ENCODE data around the gene HAUS7.

The HAUS7 gene

GRCh38 chrX:153470411-153471363 lies at the start of gene HAUS7:
TSS of gene HAUS7 (minus strand) at chrX:153470576. CDS start at chrX:153470557, 19 bp downstream.
- no peak for FAIRE-seq

GRCh38 chrX:153519569-153520286 lies 49.4 kb upstream of the HAUS7 start:
- no peak for FAIRE-seq

DNA sequence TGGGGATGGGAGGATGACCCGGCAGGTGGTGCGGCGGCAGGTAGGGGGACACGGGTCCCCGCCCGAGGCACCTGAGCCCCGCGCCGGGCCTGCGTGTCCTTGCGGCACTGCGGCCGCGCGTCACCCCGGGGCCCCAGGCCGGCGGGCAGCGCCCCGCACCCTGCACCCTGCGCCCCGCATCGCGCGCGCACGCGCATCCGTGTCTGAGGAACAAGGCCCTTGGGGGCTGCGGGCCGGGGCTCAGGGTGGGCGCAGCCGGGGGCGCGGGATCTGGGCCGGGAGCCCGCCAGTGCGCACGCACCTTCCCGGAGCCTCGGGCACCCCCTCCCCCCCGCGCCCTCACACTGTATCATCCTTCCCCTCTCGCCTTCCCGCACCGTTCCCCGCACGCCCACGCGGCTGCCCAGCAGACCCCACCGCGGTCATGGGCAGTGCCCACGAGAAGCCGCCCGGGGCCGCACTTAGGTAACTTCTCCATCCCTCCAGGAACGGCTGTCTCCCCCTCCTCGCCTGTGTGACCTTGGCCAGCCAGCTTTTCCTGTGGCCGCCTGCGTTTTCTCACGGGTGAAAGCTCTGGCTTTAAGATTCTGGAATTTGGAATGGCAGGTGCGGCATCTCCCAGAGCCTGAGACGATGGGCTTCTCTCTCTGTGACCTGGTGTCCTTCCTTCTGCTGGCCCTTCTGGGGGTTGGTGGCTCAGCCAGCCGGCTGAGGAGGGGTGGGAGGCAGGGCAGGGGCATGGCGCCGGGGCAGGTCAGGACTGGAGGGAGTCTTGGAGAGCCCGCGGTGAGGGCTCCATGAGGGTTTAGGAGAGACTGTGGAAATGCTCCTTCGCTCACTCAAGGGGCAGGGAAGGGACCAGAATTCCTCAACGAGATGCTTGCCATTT lies 47.8 kb upstream of the HAUS7 start:
- FAIRE-seq, result no peak

- no peak for FAIRE-seq
These were observed 47.0 kb upstream of the HAUS7 start, which contains the start of gene ATP2B3 for GRCh38 chrX:153517423-153517822. TSS of gene ATP2B3 (plus strand) at chrX:153517642. CDS start at chrX:153536248, 18,606 bp downstream.

- no peak for FAIRE-seq
These were observed 45.7 kb upstream of the HAUS7 start for GRCh38 chrX:153516073-153516472.

GRCh38 chrX:153515435-153515834 lies 45.1 kb upstream of the HAUS7 start:
- FAIRE-seq, result no peak

DNA sequence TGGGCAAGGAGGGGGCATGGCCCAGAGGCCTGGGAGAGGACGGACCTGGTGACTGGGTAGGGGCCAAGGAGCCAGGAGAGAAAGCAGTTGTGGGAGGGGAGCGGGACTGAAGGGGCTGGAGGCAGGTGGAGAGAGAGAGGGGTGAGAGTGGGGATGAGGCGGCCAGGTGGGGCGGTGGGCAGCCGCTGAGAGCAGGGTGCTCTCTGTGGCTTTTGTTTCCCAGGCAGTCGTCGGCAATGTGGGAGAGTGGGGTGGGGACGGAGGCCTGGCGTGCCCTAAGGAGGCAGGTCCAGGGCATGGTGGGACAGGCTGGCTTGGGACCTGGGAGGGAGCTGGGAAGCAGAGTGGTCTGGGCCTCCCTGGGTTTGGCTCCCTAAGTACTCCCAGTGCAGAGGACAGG lies 43.9 kb upstream of the HAUS7 start:
- no peak for FAIRE-seq

- no peak for FAIRE-seq
These were observed 42.9 kb upstream of the HAUS7 start for GRCh38 chrX:153513265-153513664.

- no peak for FAIRE-seq
These were observed 42.1 kb upstream of the HAUS7 start for GRCh38 chrX:153512501-153512893.

- no peak for FAIRE-seq
These were observed 41.6 kb upstream of the HAUS7 start for GRCh38 chrX:153511784-153512500.

DNA sequence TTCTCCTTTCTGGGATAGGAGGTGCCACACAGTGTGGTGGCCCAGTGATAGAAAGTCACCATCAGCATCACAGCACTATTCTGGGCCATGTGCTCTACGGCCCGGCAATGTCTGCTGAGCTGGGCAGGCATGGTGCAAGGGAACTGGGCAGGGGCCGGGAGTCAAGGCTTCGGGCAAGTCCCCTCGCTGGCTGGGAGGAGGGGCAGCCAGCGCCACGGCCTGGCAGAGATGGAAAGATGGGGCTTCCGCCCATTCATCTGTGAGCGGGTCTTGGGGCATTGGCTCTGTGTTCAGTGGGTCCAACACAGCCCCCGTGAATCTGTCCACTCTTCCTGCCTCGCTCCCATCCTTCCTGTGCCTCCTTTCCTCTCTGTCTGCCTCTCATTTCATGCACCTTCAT lies 40.0 kb upstream of the HAUS7 start:
- no peak for FAIRE-seq

- FAIRE-seq, result no peak
These were observed 39.2 kb upstream of the HAUS7 start for GRCh38 chrX:153509592-153509991.

DNA sequence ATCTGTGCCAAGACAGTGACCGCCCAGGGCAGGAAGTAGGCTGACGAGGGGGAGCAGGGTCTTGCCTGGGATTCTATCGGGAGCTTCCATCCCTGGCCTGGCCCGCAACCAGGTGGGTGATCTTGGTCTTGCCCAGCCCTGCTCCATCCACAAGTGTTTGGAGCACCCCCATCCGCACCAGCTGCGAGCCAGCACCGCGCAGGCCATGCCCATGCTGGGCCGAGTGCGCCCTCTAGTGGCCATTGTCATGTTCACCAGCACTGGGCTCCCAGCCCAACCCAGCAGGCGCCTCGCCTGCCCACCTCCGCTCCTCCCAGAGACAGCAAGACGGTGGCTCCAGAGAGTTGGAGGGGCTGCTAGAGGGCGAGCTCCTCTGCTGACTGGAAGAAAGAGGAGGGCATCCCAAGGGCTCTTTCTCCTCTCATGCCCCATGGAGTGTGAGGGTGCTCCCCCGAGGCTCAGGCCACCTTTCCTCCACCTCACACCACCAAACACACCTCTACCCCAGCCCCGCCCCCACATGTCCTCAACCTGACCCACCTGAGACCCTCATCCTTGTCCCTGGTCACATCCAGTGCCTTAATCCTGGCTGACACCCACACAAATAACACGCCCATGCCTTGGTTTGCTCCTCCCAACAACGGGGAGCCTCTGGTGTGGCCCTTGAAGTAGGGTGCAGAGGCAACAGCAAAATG lies 37.3 kb upstream of the HAUS7 start:
- FAIRE-seq, result no peak

- no peak for FAIRE-seq
These were observed 35.0 kb upstream of the HAUS7 start for GRCh38 chrX:153505361-153505760.

GRCh38 chrX:153504445-153505016 lies 34.2 kb upstream of the HAUS7 start:
- FAIRE-seq, result no peak

- no peak for FAIRE-seq
These were observed 32.4 kb upstream of the HAUS7 start for GRCh38 chrX:153502796-153503195.

GRCh38 chrX:153502131-153502530 lies 31.8 kb upstream of the HAUS7 start:
- FAIRE-seq, result no peak

DNA sequence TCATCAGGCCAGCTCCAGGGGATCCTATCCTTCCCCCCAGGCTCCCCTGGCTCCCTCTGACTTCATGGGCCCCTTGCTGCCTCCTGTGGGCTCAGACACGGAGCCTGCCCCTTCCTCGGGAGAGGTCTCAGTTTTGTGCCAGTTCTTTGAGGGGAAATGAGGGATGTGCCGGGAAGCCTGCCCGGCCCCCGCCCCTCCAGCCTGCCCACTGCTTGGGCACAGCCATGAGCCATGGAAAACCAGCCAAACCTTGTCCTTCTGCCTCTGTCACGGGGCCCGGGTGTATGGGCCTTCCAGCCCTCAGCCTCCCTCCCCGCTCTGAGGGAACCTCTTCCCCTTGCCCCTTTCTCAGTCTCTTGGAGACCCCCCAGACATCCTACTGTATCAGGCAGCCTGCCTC lies 31.2 kb upstream of the HAUS7 start:
- FAIRE-seq, result no peak

- no peak for FAIRE-seq
These were observed 30.4 kb upstream of the HAUS7 start for GRCh38 chrX:153500676-153501280.

DNA sequence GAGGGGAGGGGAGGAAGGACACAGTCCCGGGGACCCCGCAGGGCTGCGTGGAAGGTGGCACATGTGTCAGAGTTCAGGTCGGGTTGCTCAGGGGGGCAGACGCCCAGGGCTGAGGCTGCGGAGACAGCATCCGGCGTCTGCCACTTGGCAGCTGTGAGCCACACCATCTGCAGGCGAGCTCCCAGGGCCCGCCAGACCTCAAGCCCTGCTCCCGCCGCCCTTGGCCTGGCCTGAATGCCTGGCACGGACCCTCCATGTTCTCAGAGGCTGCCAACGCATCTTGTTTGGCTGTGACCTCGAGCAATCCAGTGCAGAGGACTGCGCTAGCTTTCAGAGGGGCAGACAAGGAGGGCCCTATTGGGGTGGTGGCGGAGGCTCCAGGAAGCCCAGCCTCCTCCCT lies 29.5 kb upstream of the HAUS7 start:
- no peak for FAIRE-seq

DNA sequence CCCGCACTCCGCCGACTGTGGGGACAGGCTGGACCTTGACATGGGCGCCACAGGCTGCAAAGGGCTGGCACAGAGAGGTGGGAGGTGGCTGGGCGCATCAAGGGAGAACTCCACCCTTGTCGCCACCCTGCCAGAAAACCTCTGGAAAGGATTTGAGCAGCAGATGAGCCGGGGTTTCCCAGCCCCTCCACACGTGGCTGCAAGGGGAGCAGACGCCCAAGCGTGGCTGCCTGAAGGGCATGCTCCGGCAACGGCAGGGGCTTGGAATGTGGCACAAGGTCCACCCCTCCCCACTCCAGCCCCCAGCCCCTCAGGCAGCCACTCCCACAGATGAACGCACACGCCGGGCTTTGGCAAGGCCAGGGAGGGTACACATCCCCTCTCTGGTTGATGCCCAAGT lies 29.0 kb upstream of the HAUS7 start:
- no peak for FAIRE-seq
